HUES6 (cell line): ENCODE results near the gene GRM3.

Experiments used
- H3K27ac ChIP-seq: 2 replicates; pipeline ENCODE4 v1.7.0; 2013; ENCODE audit warnings: low read depth, mild to moderate bottlenecking, low read length, inconsistent platforms
- H3K27me3 ChIP-seq: 2 replicates; pipeline ENCODE4 v1.6.1; 2013; ENCODE audit warnings: low read length; ENCODE audit not compliant: control insufficient read depth, insufficient read depth
- H3K36me3 ChIP-seq: 2 replicates; pipeline ENCODE4 v1.6.1; 2013; ENCODE audit warnings: low read length; ENCODE audit not compliant: control insufficient read depth, insufficient read depth
- H3K4me1 ChIP-seq: 2 replicates; pipeline ENCODE4 v1.6.1; 2013; ENCODE audit warnings: low read length; ENCODE audit not compliant: control insufficient read depth, insufficient read depth
- H3K4me3 ChIP-seq: 2 replicates; pipeline ENCODE4 v1.5.1; 2013; ENCODE audit warnings: low read depth, low read length
- H3K9ac ChIP-seq: one replicate; pipeline ENCODE4 v1.6.1; 2013; ENCODE audit warnings: mild to moderate bottlenecking, low read length
- H3K9me3 ChIP-seq: 2 replicates; pipeline ENCODE4 v1.6.1; 2013; ENCODE audit warnings: low read depth, low read length; ENCODE audit not compliant: control insufficient read depth, insufficient read depth

GRM3 gene

GRCh38 chr7:86706406-86706805 lies 62.7 kb downstream of the GRM3 start:
- Histone ChIP-seq H3K4me3 (no peak overlapping the region), H3K36me3 (no peaks in the 10 kb centered on the region), H3K27ac (no peak overlapping the region), H3K27me3 (no peaks in the 10 kb centered on the region), H3K9ac (no peak overlapping the region), H3K9me3 (no peaks in the 10 kb centered on the region), H3K4me1 (peaks cover 7% of the 10 kb centered on the region; the same call in 1 of the 2 replicates)

GRCh38 chr7:86708031-86708680 lies 64.4 kb downstream of the GRM3 start:
- Histone ChIP-seq H3K9me3 (no peaks in the 10 kb centered on the region), H3K27ac (no peak overlapping the region), H3K36me3 (no peaks in the 10 kb centered on the region), H3K9ac (no peak overlapping the region), H3K4me1 (peaks cover 7% of the 10 kb centered on the region; the same call in 1 of the 2 replicates), H3K27me3 (no peaks in the 10 kb centered on the region), H3K4me3 (no peak overlapping the region)

DNA sequence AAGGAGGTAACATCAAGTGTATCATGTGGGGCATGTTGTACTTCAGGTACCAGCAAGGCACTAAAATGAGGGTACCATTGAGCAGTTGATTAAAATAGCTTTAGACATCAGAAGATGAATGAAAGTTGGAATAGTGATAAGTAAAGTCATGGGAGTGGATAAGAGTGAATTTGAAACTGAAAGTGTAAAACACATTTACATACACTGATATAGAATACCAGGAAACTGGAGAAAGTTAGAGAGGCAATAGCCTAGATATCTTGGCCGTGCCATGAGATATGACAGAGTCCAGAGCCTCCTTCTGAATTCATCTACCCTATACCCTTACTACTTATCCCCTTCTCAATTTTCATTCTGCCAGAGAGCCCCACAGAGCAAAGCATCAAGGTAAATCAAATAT lies 76.6 kb downstream of the GRM3 start:
- Histone ChIP-seq H3K27ac (no peak overlapping the region), H3K9ac (no peak overlapping the region), H3K27me3 (no peaks in the 10 kb centered on the region), H3K9me3 (no peaks in the 10 kb centered on the region), H3K36me3 (no peaks in the 10 kb centered on the region), H3K4me3 (no peak overlapping the region), H3K4me1 (no peaks in the 10 kb centered on the region)

- Histone ChIP-seq H3K9ac (no peak overlapping the region), H3K9me3 (peaks cover 14% of the 10 kb centered on the region), H3K27me3 (no peaks in the 10 kb centered on the region), H3K36me3 (no peaks in the 10 kb centered on the region), H3K4me3 (no peak overlapping the region), H3K4me1 (no peaks in the 10 kb centered on the region), H3K27ac (no peak overlapping the region)
Observed at GRCh38 chr7:86733783-86734182, 90.1 kb downstream of the GRM3 start.

GRCh38 chr7:86745013-86745745 lies 101.5 kb downstream of the GRM3 start:
- H3K4me3 ChIP-seq = no peak overlapping the region
- no peaks in the 10 kb centered on the region for H3K27me3 ChIP-seq
- H3K9me3 ChIP-seq = no peaks in the 10 kb centered on the region
- H3K36me3 ChIP-seq = no peaks in the 10 kb centered on the region
- H3K27ac ChIP-seq = no peak overlapping the region
- H3K9ac ChIP-seq = no peak overlapping the region
- peaks cover 9% of the 10 kb centered on the region for H3K4me1 ChIP-seq

DNA sequence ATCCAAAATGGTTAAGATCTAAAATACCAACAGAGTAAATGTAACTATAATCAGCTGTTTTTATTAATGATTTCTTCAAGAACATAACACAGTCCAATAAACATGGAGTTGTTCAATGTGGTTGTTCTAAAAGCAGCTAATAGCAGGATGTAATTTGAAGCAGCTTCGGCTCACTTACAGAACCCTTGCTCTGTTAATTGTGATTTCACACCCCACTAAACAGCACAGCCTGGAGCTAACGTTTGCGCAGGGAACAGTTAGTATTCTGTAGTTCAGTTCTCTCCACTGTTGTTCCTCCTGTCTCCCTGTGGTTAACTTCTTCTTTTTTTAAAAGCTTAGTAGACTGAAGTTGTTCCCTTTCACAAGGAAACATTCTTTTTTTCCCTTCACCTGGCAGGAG lies 104.0 kb downstream of the GRM3 start:
- H3K27ac ChIP-seq = no peak overlapping the region
- H3K9ac ChIP-seq = no peak overlapping the region
- no peaks in the 10 kb centered on the region for H3K9me3 ChIP-seq

GRCh38 chr7:86748201-86748600 lies 104.5 kb downstream of the GRM3 start:
- no peak overlapping the region for H3K9ac ChIP-seq
- H3K36me3 ChIP-seq = no peaks in the 10 kb centered on the region
- no peak overlapping the region for H3K27ac ChIP-seq
- H3K4me3 ChIP-seq = no peak overlapping the region
- no peaks in the 10 kb centered on the region for H3K9me3 ChIP-seq
- H3K4me1 ChIP-seq = peaks cover 9% of the 10 kb centered on the region
- no peaks in the 10 kb centered on the region for H3K27me3 ChIP-seq

More for the DNA sequence above, 104.0 kb downstream of the GRM3 start:
- no peaks in the 10 kb centered on the region for H3K36me3 ChIP-seq
- H3K4me3 ChIP-seq = no peak overlapping the region
- H3K4me1 ChIP-seq = peaks cover 9% of the 10 kb centered on the region
- H3K27me3 ChIP-seq = no peaks in the 10 kb centered on the region

DNA sequence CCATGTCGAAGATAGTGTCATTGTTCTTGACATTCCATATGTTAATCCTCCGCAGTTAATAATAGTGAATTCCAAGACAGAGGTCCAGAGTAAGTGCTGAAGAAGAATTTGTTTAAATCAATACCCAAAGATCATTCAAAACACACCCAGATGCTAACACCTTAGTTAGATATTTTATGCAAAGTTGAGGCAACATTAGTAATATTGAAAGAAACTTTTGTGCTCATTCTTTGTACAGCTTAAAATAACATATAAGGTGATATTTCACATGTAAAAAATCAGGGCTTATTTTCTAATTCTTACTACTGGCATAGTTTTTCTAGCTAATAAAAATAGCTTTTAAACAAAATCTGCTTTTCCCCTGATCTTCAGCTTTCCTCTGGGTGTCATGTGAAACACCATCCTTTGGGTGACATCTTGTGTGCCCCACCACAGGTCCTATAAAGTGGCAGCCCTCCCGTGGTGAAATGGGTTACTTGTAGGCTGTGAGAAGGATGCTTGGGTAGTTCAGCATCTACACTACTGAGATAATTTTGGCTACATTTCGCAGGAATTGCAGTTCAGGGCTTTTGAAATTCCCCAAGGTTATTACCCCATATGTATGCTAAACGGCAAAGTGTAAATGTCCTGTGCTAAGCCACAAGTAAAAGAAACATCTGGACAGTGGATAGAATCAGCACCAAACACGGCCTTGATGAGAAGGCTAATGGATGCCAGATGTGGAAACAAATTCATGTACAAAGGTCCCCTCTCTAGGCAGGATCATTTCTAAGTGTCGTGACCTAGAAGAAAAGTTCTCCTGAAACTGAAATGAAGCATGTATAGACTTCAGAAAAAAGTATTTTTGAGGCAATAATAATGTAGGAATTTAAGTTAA lies 105.4 kb downstream of the GRM3 start:
- Histone ChIP-seq H3K4me3 (no peak overlapping the region), H3K36me3 (no peaks in the 10 kb centered on the region), H3K9ac (no peak overlapping the region), H3K27ac (no peak overlapping the region), H3K4me1 (peaks cover 9% of the 10 kb centered on the region), H3K27me3 (no peaks in the 10 kb centered on the region), H3K9me3 (no peaks in the 10 kb centered on the region)

DNA sequence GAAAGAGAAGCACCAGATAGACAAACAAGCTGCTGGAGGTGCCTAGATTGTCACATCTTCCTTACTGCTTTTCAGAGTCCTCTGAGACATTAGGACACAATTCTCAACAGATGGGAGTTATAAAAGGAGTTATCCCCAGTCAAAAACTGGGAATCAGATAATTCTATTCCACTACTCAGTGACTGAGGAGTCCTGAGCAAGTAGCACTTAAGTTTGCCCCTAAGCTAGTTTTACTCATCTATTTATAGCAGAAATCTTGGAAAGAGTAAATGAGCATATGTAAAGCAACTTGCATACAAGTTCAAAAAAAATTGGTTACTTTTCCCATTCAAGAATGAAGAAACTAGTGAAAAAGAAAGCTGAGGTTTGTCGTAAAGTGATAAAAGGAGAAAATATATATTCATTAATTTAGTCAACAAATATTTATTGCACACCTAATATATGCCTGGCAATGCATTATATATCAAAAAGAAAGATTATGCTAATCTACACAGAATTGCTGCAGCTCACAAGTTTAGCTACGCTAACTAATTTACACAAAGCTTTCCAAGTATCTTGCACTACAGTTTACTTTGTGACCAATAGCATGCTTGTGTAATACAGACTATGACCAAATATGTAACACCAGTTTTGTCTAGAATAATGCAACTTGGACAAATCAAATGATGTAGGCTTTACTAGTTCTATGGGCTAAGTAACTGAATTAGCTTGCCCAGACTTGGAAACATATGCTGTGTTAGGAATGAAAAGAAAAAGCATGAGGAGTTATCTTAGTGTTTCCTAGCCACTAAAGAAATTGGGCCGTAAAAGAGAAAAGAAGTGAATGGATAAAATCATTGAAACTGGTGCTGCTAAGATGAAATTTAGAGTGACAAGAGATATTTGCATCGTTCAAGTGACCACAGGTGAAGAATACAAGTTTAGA lies 106.3 kb downstream of the GRM3 start:
- no peaks in the 10 kb centered on the region for H3K9me3 ChIP-seq
- H3K9ac ChIP-seq = no peak overlapping the region
- H3K36me3 ChIP-seq = no peaks in the 10 kb centered on the region
- no peaks in the 10 kb centered on the region for H3K27me3 ChIP-seq
- no peak overlapping the region for H3K4me3 ChIP-seq
- peaks cover 9% of the 10 kb centered on the region for H3K4me1 ChIP-seq
- no peak overlapping the region for H3K27ac ChIP-seq

DNA sequence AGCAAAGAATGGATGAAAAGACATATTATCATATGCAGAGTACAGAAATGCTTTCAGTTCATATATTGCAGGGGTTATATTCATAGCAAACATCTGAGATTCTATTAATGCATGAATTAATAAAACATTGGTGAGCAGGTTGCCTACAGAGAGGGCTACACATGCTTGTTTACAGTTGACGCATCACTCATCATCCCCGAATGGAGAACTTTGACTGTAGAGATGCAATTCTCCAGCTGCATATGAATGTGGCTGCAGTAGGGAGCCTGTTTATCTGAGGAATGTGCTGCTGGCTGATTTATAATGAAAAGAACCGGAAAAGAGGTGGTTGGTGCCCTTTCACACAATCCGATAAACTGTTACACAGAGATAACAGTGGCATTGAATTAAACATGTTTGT lies 116.5 kb downstream of the GRM3 start:
- no peaks in the 10 kb centered on the region for H3K9me3 ChIP-seq
- no peak overlapping the region for H3K4me3 ChIP-seq
- H3K9ac ChIP-seq = no peak overlapping the region
- no peak overlapping the region for H3K27ac ChIP-seq
- H3K27me3 ChIP-seq = no peaks in the 10 kb centered on the region
- H3K4me1 ChIP-seq = peaks cover 36% of the 10 kb centered on the region
- no peaks in the 10 kb centered on the region for H3K36me3 ChIP-seq
